ENCODE measurements around the gene TRAF1. TPM values are rescaled to one million over a fixed set of nuclear protein-coding genes. Genes with fewer than 3 reads are reported as not detected.

The TRAF1 gene
- total RNA-seq, 1 experiment from 2014 or later: 1.8 TPM

DNA sequence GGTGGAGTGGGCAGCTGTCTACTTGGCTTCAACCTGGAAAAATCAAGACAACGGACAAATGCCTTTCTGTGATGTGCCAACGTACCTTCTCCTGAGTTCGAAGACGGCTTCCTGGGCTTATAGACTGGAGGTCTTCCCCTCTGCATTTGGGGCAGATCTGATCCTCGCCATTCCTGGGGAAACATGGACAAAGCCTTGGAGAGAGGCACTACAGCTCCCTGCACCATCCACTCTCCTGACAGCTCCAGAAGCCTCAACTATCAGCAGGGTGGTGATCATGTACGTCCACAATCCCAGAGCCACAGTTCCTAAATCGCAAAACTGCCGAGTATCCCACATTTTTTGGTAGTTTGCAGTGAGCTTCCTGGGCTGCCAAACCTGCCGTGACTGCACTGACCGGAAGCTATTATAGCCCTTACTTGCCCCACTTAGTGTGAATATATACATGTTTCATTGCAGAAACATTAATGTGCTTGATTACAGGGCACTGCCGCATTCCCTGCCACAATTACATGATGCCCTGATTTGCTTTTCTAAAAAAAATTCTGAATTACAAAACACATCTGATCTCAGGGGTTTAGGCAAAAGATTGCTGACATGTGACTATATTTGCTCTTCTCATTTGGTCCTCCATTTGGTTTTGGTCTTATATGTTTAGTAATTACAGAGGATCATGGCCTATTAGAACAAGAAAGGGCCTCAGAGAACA, 2.8 kb downstream of the TRAF1 start (continued):
- TF ChIP-seq, protein P1, sequence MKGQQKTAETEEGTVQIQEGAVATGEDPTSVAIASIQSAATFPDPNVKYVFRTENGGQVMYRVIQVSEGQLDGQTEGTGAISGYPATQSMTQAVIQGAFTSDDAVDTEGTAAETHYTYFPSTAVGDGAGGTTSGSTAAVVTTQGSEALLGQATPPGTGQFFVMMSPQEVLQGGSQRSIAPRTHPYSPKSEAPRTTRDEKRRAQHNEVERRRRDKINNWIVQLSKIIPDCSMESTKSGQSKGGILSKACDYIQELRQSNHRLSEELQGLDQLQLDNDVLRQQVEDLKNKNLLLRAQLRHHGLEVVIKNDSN (CRISPR knock-in tag; IDR thresholded peaks at IDR 0.05): no peak

DNA sequence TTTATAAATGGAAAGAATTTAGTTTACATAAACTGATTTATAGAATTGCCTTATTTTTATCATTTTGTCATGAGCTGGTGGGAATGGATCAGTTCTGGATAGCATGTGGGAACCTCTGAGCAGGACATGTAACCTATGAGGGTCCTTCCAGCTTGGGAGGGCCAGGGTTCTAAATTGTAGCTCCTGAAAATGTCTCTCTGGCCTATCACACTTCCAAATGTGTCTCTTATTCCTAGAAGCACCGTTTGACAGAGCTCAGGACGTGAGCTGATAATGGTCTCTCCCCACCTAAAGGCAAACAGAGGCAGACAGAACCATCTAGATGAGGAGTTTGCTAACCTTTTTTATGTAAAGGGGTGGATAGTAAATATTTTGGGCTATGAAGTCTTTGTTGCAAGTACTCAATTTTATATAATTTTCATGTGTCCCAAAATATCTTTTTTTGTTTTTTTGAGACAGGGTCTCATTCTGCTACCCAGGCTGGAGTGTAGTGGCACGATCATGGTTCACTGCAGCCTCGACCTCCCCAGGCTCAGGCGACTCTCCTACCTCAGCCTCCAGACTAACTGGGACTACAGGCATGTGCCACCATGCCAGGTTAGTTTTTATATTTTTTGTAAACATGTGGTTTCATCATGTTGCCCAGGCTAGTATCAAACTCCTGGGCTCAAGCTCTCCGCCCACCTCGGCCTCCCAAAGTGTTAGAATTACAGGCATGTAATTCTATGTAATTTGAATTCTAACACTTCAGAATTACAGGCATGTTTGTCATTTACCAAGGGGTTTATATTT, 4.0 kb downstream of the TRAF1 start:
- H3K4me3 Mint-ChIP-seq: no peak overlapping the region
- ATAC-seq (no peak), DNase-seq (ENCODE audit: low spot score) (no peak)
- H3K36me3 Mint-ChIP-seq: no peaks in the 10 kb centered on the region
- peaks cover 54% of the 10 kb centered on the region for H3K4me1 Mint-ChIP-seq
- H3K27me3 Mint-ChIP-seq (ENCODE audit: low read depth): peaks cover 13% of the 10 kb centered on the region
- CTCF ChIA-PET: interaction anchor here (1.5 kb wide), 1 partner anchor 32 kb away, joined by 5 read pairs; no protein-coding TSS in a partner anchor
- H3K9me3 Mint-ChIP-seq: peaks cover 2% of the 10 kb centered on the region; the same call in 1 of the 2 replicates
- POLR2A ChIA-PET: no interaction called here
- H3K27ac Mint-ChIP-seq: no peak overlapping the region
- TF ChIP-seq, protein P2, sequence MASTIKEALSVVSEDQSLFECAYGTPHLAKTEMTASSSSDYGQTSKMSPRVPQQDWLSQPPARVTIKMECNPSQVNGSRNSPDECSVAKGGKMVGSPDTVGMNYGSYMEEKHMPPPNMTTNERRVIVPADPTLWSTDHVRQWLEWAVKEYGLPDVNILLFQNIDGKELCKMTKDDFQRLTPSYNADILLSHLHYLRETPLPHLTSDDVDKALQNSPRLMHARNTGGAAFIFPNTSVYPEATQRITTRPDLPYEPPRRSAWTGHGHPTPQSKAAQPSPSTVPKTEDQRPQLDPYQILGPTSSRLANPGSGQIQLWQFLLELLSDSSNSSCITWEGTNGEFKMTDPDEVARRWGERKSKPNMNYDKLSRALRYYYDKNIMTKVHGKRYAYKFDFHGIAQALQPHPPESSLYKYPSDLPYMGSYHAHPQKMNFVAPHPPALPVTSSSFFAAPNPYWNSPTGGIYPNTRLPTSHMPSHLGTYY (CRISPR knock-in tag; IDR thresholded peaks at IDR 0.05): no peak
- TF ChIP-seq ZNF671 (CRISPR knock-in tag; IDR thresholded peaks at IDR 0.05) (no peak), JUN (CRISPR knock-in tag; IDR thresholded peaks at IDR 0.05) (no peak), CDX4 (CRISPR knock-in tag; IDR thresholded peaks at IDR 0.05; ENCODE audit: borderline replicate concordance) (no peak), NR1H2 (CRISPR knock-in tag; IDR thresholded peaks at IDR 0.05) (no peak), FOXJ3 (CRISPR knock-in tag; IDR thresholded peaks at IDR 0.05; ENCODE audit: borderline replicate concordance) (no peak), TEAD4 (CRISPR knock-in tag; IDR thresholded peaks at IDR 0.05) (no peak), ZNF423 (CRISPR knock-in tag; IDR thresholded peaks at IDR 0.05) (no peak), SP1 (CRISPR knock-in tag; conservative IDR thresholded peaks at IDR 0.05) (no peak), RORB (CRISPR knock-in tag; IDR thresholded peaks at IDR 0.05) (no peak), NR3C1 (CRISPR knock-in tag; conservative IDR thresholded peaks at IDR 0.05; ENCODE audit: low read depth) (no peak)
- TF ChIP-seq, protein P3, sequence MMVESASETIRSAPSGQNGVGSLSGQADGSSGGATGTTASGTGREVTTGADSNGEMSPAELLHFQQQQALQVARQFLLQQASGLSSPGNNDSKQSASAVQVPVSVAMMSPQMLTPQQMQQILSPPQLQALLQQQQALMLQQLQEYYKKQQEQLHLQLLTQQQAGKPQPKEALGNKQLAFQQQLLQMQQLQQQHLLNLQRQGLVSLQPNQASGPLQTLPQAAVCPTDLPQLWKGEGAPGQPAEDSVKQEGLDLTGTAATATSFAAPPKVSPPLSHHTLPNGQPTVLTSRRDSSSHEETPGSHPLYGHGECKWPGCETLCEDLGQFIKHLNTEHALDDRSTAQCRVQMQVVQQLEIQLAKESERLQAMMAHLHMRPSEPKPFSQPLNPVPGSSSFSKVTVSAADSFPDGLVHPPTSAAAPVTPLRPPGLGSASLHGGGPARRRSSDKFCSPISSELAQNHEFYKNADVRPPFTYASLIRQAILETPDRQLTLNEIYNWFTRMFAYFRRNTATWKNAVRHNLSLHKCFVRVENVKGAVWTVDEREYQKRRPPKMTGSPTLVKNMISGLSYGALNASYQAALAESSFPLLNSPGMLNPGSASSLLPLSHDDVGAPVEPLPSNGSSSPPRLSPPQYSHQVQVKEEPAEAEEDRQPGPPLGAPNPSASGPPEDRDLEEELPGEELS (CRISPR knock-in tag; IDR thresholded peaks at IDR 0.05): no peak
- TF ChIP-seq, protein P4, sequence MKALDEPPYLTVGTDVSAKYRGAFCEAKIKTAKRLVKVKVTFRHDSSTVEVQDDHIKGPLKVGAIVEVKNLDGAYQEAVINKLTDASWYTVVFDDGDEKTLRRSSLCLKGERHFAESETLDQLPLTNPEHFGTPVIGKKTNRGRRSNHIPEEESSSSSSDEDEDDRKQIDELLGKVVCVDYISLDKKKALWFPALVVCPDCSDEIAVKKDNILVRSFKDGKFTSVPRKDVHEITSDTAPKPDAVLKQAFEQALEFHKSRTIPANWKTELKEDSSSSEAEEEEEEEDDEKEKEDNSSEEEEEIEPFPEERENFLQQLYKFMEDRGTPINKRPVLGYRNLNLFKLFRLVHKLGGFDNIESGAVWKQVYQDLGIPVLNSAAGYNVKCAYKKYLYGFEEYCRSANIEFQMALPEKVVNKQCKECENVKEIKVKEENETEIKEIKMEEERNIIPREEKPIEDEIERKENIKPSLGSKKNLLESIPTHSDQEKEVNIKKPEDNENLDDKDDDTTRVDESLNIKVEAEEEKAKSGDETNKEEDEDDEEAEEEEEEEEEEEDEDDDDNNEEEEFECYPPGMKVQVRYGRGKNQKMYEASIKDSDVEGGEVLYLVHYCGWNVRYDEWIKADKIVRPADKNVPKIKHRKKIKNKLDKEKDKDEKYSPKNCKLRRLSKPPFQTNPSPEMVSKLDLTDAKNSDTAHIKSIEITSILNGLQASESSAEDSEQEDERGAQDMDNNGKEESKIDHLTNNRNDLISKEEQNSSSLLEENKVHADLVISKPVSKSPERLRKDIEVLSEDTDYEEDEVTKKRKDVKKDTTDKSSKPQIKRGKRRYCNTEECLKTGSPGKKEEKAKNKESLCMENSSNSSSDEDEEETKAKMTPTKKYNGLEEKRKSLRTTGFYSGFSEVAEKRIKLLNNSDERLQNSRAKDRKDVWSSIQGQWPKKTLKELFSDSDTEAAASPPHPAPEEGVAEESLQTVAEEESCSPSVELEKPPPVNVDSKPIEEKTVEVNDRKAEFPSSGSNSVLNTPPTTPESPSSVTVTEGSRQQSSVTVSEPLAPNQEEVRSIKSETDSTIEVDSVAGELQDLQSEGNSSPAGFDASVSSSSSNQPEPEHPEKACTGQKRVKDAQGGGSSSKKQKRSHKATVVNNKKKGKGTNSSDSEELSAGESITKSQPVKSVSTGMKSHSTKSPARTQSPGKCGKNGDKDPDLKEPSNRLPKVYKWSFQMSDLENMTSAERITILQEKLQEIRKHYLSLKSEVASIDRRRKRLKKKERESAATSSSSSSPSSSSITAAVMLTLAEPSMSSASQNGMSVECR (CRISPR knock-in tag; IDR thresholded peaks at IDR 0.05; ENCODE audit: borderline replicate concordance): no peak
- TF ChIP-seq, protein P5, sequence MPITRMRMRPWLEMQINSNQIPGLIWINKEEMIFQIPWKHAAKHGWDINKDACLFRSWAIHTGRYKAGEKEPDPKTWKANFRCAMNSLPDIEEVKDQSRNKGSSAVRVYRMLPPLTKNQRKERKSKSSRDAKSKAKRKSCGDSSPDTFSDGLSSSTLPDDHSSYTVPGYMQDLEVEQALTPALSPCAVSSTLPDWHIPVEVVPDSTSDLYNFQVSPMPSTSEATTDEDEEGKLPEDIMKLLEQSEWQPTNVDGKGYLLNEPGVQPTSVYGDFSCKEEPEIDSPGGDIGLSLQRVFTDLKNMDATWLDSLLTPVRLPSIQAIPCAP (CRISPR knock-in tag; IDR thresholded peaks at IDR 0.05): no peak

Measured in WTC11 (cell line).